GM19324 (cell line): Measurements from ENCODE around the gene SKI.
"Not testable (repeated sequence)": the region's sequence is repeated elsewhere in the genome, so short reads cannot be mapped to it uniquely, and the experiment has no call there.

ENCODE experiments used
- ATAC-seq: cut with Tn5 transposase; IDR thresholded peaks from one replicate; pipeline ENCODE4 v1.9.1; 2021; ENCODE audit warnings: mild to moderate bottlenecking, moderate library complexity; ENCODE audit not compliant: unreplicated experiment, low FRiP score

Gene SKI

DNA sequence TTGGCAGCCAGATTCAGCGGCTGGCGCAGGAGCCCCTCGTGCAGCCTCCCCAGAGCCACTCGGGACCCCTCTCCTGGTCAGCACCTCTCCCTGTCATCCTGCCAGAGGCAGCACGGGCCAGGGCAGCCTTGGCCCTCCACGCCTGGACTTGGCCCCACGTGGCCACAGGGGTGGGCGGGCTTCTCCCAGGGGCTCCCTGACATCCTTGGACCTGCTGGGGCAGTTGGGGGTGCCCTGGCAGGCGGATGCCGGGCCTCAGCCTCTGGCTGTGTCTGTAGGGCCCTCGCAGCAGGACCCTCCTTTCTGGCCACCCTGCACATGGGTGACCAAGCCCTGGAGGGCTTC is 103.1 kb downstream of the SKI start:
- no peak for ATAC-seq

DNA sequence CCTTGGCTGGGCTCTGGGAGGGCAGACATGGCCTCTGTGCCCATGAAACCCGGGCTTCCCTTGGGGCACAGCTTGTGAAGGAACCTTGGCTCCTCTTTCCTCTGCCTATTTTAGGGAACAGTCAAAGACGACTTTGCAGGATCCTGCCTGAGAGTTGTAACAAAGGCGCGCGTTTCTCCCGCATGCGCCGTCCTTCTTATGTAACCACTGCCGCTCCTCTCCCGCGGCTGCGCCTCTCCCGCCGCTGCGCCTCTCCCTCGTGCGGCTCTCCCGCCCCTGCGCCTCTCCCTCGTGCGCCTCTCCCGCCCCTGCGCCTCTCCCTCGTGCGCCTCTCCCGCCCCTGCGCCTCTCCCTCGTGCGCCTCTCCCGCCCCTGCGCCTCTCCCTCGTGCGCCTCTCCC is 103.5 kb downstream of the SKI start:
- ATAC-seq: not testable (repeated sequence)

DNA sequence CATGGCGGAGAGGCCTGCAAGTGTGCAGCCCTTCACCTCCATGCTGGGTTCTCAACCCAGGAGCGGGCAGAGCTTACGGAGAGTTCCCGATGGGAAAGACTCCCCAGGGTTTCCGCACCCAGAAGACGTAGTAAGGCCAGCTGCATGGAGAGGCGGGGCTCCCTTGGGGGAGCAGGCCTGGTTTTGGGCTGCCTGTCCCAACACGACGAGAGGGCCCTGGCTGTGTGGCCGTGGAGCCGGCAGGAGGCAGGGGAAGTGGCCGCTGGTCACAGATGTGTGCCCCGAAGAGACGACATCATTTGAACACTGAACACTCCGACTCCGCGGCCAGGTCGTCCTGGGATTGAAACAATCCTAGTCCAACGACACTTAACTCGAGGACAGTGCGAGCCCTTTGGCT is 106.2 kb downstream of the SKI start:
- ATAC-seq: no peak

DNA sequence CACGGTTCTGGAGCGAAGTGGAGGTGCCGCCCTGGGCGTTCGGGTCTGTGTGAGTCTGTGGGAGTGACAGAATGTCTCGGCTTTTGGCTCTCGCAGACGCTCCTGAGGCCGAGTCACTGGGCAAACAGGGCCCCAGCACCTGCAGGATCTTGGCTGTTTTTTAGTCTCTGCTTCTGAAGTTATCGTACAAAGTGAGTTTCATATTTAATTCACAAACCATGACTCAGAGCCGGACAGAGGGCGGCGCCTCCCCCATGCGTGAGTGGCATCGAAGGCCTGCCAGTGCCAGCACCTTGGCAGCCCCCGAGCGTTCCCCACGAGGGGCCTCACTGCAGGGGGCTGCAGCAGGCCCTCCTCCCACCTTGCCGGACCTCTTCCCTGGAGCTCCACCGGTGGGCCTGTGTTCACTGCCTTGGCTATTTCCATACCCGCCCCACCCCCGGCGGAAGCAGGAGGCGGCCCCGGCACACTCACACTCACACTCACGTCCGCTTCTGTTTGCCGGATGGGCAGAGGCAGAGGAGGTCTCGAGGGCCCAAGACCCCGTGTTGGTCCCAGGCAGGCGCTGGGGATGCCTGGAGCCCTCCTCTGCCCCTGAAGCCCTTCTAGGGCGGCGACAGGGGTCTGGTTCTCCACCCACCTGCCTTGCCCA is 106.9 kb downstream of the SKI start:
- ATAC-seq: no peak

DNA sequence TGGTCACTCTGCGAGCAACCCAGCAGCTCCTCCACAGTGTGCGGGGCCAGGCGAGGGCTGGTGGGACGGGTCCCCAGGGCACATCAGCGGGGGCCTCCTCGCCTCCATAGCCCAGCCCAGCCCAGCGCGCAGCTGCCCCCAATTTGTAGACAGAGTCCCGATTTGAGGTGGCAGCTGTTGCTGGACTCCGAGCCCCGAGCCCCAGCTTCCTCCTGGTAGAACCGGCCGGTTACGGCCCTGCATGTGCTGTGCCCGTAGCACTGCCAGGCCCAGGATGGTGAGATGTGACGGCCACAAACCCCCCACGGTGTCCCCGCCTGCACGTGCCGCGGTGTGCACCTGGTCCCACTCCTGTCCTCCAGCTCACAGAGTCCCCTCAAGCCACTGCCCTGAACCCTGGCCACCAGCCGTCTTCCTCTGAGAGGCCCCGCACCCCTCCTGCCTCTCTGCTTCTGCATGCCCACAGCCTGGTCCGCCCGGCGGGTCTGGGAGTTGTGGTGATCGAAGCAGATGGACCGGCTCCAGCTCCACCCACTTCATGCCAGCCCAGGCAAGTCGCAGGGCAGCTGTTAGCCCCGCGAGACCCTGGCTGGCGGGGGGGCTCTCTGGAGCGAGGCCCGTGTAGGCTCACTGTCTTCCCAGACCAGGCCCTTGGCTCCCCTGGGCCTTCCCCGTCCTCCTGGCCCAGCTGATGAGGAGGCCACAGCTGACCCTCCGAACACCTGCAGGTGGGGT is 107.8 kb downstream of the SKI start:
- ATAC-seq: no peak

DNA sequence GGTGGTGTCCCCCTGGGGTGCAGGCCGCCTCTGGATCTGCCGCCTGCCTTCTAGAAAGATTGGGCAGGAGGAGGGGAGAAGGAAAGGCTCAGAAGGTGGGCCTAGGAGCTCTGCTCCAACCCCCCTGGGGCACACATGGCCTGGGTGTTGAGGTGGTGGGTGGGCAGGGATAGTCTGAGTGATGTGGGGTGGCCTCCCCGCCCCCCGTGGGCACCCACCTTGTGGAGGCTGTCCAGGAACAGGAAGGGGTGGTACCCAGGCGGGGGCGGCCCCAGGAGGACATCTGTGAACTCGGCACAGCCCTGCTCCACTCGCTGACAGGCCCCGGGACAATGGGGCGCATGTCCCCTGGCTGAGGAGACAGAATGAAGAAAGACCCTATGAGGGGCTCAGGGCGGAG is 108.4 kb downstream of the SKI start:
- no peak for ATAC-seq

DNA sequence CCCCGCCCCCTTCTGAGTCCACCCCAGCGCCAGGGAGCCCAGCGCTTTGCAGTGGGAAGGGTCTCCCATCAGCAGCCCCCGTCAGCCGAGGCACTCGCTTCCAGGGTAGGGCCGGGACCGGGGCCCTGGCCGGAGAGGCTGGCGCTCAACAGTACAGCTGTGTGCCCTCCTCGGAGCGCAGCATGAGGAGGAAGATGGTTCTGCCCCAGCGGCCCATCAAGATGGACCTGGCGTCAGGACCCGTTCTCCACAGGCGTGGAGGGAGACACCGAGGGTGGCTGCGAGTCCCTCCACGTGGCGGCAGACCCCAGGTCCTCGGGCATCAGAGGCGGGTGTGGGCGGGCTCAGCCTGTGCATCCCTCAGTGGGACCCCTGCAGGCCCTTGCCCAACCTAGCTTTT is 109.0 kb downstream of the SKI start:
- no peak for ATAC-seq

DNA sequence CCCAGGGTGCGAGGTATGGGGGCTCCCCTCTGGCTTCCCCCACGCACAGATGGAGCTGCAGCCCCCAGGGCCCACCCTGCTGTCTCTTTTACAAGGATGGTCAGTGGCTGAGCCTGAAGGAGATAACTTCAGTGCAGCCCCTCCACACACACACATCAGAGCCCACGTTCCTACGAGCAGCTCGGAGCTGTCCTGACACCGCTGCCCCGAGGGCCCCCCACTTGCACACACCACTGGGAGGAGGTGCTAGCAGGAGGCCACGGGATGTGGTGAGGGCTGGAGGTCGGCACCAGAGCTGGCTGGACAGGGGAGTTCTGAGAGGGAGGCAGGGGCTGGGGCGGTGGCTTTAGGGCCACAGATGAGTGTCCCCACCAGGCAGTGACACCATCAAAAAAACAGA is 109.4 kb downstream of the SKI start:
- ATAC-seq: no peak

DNA sequence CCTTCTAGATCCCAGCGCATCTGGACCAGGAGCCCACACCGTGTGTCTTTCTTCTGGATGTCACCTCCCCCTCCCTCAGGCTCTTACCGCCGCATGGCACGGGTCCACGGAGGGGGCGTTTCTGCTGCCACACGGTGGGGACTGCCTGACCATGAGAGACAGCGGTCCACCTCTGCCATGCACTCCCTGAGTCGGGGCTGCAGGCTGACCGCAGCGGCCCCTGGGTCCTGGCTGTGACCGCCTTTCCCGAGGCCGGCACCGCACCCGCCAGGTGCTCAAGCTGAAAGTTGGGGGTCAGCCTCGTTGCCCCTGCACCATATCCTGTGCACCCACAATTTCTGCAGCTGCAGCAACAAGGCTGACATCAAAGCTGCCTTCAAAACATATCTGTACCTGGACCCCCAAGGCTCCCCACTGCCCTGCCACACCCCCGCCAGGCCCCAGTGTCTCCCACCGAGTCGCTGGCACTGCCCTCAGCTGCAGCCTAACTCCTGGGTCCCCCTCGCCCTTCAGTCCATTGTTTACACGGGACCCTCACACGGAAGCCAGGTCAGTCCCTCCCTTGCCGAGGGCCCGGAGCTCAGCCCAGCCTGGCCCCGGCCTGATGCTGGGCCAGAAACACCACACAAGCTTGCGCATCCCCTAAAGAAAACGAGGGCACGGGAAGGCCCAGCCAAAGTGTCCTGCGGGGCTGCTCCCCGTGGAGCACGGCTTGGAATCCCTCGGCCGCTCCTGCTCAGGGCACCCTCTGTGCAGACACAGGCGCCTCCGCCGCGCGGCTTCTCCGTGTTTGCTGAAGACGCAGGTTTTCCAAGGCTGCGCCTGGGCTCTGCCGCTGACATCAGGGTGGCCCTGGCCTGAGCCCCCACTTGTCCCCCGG is 111.3 kb downstream of the SKI start:
- no peak for ATAC-seq

DNA sequence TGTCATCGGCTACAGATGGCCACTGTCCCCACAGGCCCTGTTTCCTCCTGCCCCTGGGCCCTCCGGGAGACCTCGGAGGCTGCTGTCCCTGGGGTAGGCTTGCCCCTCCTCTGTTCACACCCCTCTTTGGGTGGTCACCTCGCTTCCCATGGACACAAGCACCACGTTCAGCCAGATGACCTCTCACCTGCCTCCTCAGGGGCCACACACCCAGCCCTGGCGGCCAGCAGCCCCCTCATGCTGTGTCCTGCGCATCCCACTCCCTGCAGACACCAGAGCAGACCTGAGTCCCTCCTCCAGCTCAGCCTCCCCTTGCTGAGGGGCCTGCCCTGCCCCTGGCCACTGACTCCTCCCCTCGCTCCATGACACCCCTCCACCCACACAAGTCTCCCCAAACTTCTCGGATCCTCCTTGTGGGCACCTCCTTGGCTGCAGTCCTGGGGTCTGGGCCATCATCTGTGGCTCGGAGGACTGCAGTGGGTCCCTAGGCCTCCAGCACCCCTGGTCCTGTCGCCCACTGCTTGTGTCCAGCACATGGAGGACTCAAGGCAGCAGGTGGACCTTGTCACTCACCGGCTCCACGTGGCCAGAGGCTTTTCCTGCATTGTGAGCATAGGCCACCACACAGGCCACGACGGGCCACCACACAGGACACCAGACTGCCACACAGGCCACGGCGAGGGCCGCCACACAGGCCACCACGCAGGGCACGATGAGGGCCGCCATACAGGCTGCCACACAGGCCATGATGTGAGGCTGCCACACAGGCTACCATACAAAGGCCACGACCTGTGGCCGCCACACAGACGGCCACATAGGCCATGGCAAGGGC is 112.2 kb downstream of the SKI start:
- no peak for ATAC-seq

DNA sequence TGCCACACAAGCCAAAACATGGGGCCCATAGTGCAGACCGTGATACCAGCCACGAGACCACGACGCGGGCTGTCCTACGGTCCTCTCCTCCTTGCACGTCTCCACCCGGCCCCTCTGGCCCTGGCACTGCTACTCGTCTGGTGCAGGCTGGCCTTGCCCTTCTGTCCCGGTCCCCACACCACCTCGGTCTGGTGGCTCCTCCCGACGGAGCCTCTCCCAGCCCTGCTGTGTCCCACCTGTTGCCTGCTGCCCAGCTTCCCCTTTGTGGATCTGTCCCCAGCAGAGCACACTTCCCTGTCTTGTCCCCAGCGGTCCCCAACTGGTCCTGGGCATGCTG is 112.8 kb downstream of the SKI start:
- no peak for ATAC-seq

DNA sequence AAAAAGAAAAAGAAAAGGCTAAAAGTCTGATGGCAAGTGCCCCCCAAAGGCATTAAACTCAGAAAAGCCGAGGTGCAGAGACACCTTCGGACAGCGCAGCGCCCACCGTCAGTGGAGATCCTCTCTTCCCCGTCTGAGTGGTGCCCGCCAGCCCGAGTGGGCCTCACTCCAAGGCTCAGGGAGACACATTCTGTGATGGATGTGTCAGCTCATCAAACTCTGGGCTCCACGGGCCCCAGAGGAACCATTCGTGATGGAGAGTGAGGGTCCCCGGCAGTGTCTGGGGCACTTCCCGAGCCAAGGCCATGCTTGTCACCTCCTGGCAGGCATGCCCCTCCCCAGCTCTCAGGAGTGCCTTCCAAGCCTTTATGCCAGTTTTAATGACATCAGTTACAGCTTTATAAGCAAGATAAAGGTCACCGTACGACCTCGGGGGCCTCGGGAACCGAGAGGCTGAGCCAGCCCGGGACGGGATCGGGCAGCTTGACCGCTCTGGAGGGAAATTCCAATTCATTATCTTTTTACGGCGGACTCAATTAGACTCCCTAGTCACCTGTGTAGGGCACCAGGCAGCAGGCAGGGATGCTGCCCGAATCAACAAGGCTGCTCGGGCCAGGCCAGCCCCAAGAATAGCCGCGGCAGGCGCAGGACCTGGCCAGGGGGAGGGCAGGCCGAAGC is 113.7 kb downstream of the SKI start:
- ATAC-seq: no peak

DNA sequence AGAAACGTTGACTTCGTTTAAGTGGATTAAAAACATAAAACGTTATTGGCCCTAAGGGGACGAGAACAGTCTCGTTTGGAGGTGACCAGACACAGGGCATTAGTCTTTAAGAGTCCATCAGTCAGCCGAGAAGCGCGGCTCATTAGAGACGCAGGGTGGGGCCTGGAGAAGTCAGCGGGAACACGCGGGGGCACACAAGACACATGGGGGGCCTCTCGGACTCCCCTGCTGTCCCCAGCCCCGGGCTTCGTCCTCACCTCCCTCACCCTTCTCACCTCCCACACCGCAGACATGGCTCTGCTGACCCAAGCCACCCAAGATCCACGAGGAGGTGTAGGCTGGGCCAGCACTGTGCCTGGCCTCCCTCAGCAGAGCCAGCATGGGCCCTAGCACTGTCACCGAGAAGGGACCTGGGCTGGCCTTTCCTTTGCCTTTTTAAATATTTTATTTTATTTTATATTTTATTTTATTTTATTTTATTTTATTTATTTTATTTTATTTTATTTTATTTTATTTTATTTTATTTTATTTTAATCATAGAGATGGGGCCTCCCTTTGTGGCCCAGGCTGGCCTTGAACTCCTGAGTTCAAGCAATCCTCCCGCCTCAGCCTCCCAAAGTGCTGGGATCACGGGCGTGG is 114.4 kb downstream of the SKI start:
- ATAC-seq: no peak

DNA sequence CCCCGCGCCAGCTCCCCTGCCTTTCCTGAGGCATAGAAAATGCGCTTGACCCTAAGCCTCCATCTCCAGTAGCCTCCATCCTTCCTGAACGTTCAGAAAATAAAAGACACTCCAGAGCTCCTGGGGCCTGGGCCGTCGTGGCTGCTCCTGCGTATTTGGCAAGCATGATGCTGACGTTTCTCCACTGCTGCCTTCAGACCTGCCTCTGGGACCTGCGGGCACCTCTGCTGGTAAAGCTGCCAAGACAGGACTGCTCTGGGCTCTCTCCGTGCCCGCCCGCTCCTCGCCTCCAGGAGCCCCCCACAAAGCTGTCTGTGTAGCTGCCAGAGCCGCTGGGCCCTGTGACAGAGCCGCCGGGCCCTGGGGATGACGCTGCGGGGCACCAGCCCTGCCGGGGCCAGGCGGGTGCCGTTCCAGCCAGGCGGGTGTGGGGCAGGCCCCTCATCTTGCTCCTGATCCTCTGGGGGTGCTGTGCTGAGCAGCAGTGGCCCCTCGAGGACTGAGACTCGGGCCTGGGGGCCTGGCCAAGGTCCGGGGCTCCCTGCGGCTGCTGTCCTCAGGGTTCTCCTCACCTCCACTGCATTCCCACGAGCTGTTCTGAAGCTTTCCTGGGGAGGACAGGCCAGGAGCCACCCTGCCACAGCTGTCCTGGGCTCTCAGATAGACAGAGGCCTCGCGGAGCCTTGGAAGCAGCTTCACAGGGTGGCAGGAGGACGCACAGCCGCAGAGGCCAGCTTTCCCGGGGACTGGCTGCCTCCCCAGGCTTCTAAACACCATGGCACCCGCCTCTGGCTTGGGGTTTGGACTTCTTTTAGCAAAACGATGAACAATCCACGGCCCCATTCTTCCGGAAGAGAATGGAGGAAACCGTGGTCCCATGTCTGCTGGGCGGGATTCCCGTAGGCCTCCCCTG is 115.2 kb downstream of the SKI start:
- ATAC-seq: no peak

DNA sequence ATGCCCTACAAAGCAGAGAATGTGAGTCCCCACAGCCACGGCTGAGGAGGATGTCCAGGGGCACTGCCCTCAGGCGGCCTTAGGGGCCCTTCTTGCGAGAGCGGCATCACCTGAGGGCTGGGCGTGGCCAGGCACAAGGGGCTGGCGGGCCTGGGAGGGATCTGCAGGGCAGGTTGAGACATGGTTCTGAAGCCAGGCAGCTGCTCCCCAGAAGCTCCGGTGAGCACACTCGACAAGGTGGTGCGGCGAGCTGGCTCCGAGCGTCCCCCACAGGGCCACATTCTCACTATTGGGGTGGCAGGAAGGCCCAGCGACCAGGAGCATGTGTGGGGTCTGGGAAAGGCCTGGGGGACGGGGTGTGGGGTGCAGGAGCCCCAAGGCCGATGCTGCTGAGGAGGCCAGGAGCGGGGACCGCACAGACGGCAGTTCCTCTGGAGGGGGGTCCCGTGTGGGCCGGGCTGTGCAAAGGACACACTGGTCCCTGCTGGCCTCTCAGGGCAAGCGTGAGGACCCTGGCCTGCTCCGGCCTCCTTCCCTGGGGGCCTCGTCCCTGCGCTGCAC is 116.1 kb downstream of the SKI start:
- ATAC-seq: no peak

DNA sequence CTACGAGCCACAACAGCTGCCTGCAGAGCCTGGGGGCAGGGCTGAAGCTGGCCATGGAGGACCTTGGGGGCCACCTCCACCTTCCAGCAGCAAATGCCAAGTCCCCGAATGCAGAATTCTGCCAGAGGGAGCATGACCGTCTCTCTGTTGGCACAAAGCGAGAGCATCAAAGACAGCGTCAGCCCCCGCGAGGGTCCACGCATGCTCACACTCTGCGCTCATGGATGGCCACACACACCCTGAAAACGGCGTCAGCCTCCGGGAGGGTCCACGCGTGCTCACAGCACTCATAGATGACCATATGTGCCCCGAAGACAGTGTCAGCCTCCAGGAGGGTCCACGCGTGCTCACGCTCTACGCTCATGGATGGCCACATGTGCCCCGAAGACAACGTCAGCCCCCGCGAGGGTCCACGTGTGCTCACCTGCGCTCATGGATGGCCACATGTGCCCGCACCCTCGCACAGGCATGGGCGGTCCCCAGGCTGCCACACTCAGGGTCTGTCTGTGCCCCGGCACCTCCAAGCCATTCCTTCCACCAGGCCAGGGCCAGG is 116.7 kb downstream of the SKI start:
- ATAC-seq: no peak

DNA sequence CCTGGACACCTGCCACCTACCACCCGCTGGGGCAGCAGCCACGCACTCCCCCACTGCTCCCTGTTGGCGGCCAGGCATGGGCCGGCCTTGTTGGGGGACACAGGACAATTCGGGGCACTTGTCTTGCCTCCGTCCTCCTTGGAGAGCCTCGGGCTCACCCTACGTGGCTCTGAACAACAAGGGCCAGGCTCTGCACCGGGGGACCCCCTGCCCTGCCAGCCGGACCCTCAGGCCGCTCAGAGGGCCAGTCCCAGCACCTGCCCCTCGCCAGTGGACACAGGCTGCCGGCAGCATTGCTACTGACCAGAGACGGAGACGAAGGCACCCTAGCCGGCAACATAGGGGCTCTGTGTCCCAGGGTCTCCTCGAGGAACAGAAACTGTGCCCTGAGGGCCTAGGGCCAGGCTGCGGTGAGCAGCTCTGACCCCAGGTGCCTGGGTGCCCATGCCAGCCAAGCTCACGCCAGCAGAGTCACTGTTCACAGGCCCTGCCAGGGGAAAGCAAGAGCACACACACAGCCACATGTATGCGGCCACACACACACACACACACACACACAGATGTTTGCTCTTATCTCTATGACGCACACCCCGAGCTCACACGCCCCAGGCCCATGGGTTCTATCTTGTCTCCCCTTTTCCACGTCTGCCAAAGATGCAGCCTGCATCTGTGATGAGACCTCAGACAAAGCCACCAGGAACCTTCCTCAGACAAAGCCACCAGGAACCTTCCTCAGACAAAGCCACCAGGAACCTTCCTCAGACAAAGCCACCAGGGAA is 117.4 kb downstream of the SKI start:
- no peak for ATAC-seq
